LNCAP (cell line): ENCODE results near the gene SPINK14.

Source experiments
- TF ChIP-seq, protein P1 (sequence below): fragments of 450-650 bp; IDR thresholded peaks from 2 replicates; pipeline ENCODE4 v1.5.1; 2017; ENCODE audit warnings: mild to moderate bottlenecking

Gene SPINK14

GRCh38 chr5:148172377-148172776 is 4.0 kb downstream of the SPINK14 start:
- TF ChIP-seq, protein P1, sequence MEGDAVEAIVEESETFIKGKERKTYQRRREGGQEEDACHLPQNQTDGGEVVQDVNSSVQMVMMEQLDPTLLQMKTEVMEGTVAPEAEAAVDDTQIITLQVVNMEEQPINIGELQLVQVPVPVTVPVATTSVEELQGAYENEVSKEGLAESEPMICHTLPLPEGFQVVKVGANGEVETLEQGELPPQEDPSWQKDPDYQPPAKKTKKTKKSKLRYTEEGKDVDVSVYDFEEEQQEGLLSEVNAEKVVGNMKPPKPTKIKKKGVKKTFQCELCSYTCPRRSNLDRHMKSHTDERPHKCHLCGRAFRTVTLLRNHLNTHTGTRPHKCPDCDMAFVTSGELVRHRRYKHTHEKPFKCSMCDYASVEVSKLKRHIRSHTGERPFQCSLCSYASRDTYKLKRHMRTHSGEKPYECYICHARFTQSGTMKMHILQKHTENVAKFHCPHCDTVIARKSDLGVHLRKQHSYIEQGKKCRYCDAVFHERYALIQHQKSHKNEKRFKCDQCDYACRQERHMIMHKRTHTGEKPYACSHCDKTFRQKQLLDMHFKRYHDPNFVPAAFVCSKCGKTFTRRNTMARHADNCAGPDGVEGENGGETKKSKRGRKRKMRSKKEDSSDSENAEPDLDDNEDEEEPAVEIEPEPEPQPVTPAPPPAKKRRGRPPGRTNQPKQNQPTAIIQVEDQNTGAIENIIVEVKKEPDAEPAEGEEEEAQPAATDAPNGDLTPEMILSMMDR: no peak

DNA sequence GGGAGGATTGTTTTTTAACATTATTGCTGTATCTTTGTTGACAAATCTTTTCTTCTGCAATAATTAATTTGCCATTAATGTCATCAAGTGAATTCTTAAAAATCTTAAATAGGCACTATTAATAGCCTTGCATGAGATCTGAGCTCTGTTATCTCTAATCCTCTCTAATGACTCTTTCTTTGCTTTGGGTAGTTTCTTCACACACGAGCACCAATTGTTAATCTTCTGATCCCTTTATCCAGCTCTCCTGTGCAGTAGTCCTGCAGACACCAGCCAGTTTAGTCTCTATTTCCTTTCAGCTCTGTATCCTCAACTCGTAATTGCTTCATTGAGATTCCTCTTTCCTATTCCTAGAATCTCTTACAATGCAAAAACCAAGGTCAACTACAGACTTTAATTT is 8.1 kb downstream of the SPINK14 start:
- TF ChIP-seq, protein P1: no peak

- TF ChIP-seq, protein P1: no peak
Measured at GRCh38 chr5:148177207-148177606, 8.9 kb downstream of the SPINK14 start.

DNA sequence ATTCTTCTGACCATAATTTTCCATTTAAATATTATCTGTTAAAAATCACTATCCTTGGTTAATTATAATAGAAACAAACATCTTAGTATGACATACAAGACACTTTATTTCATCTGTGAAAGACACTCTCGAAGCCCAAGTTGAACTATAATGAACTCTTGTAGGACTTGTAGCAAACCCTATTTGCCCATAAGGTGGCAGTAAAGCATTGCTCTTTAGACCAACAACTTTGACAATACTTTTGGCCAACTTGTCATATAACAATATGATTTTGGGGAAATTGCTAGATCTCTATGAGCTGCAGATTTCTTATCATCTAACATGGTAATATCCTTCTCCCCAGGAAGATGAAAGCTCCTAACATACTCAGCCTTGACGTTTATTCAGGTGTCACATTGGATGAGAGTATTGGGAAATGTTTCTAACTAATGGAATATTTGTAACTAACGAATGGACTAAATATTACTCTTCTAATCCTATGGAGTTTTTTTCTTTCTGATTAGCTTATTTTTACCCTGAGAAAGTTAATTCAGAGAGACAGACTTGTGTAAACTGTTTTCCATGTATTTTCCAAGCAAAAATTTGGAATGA is 11.0 kb downstream of the SPINK14 start:
- TF ChIP-seq, protein P1: peak; percentile 81

DNA sequence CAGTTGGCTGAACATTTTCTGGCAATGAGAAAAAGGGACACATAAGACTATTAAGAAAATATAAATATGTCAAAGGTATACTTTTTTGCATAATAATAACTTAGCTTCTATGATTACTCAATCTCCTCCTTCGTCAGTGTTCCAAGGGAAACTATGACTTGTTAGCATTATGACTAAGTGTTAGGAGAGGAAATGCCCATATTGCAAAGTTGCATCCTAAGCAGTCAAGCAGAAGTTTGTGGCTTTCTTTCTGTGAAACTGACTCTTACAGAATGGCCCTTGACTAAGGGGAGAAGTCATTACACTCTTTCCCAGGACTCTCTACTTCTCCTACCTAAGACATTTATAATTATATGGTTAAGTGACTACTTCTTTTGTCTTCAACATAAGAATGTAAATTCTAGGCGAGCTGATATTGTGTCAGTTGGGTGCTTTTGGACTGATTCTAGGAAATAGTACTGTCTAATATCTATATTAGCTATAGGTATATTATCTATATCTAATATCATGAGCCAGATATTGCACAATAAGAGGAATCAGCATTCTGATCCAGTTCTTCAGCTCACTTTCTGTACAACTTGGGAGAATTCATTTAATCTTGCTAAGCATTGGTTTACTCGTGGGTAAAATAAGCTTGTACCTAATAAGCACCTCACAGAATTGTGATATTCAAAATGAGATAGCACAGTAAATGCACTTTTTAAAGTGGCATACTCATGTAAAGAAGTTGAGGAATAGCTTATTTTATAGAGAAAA is 18.1 kb downstream of the SPINK14 start:
- TF ChIP-seq, protein P1: no peak

DNA sequence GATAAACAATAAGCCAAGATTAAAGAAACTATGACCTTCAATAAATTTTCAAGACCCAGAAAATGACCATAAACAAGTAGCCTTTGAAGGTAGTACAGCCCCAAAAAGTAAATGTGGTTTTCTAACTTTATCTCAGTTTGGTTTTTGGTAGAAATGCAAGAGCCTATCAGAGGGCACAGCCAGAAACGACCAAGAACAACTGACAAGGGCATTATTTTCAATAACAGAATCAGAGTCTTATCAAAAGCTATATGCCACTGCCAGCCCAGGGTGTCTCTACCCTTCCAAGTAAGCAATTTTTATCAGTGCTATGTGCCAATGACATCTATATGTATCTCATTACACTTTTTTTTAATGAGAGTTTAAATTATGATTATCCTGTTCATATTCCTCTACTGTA is 22.7 kb downstream of the SPINK14 start:
- TF ChIP-seq, protein P1: no peak

DNA sequence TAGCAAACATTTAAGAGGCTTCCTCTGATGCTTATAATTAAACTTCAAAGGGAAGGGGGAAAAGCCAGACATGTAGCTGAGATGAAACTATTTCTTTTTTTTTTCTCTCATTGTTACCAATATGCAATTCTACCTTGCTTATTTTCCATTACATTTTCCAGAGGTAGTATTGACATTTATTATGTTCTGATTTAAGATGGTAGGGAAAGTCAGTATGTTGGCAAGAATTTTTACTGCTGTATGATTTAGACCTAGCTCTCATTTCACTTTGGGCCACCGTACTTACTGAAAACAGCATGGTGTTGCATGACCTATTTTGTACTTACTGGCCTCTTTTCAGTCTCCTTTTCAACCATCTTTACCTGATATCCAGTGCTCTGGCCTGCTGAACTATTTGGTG is 24.9 kb downstream of the SPINK14 start:
- TF ChIP-seq, protein P1: no peak
